ENCODE measurements around the gene SIPA1L3. TPM values are rescaled to one million over a fixed set of nuclear protein-coding genes. Genes with fewer than 3 reads are reported as not detected.
"Not testable (repeated sequence)": the region's sequence is repeated elsewhere in the genome, so short reads cannot be mapped to it uniquely, and the experiment has no call there.

Gene SIPA1L3
- total RNA-seq, 1 donor from 2014 or later, result 6.7 TPM

DNA sequence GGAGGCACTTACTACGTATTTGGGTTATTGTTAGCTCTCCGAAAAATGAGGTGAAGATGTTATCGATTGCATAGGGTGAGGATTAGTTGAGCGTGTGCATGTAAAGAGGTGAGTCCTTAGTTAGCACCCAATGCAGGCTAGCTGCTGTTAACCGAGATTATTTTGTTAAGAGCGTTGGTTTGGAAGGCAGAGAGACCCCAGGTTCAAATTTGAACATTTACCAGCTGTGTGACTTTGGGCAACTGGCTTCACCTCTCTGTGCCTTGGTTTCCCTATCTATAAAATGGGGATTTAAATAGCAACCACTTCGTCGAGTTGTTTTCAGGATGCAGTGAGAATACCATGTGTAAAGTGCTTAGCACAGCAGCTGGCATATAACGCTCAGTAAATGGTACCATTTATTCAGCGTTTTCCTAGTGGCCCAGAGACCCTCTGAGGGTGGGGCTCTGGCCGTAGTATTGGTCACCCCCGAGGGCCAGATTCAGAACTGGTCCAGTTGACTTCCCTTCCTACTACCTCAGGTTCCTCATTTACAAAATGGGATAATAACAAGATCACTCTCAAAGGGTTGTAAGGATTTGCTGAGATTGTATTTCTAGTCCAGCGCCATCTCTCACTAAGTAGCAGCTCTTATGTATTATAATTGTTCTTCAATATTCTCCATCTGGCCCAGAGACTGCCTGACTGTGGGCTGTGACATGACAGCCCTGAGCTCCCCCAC, 887 bp downstream of the SIPA1L3 start:
- DNase-seq (ENCODE audit: low read depth in 2 of 2), result peak in 1 of 2 donors; percentile 4

DNA sequence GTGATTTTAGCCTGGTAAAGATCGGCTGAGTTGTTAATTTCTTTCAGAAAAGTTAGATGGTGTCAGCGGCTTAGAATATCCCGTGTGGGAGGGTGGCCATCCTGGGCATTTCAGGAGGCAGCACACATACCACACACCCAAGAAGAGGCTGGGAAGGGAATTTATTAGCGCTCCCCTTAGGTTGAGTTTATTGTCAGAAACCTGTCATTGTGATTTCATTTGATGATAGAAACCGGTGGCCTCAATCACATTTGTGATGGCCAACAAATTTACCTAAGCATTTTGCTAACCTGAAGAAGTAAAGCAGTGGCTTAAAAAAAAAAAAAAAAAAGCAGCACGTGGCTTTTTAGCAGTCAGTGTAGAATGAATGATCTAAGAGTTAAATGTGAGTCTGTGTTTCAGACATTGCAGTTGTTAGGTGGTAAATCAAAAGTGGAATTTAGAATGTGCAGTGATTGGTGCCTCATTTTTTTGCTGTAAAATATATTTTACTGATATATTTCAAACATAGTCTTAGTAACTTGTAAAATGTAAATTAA, 2.7 kb downstream of the SIPA1L3 start:
- no peak for DNase-seq (ENCODE audit: low read depth in 2 of 2)

DNA sequence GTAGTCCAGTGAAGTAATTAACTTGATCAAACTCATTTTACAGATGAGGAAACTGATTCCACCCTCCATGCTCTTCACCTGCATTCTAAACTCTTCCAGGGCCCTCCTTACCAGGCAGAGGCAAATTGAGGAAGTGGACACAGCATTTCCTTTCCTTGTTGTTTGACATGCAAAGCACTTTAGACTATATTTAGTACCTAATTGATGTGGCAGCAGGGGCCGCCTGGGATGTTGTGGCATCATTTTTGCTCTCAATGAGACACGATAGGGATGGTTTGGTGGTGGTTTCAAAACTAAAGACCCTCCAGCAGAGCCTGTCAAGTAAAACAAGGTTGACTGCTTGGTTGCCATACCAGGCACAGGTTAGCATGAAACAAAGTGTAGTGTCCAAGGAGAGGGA, 7.9 kb downstream of the SIPA1L3 start:
- DNase-seq (ENCODE audit: low read depth in 2 of 2), result no peak

GRCh38 chr19:37920591-37921450, 13.8 kb downstream of the SIPA1L3 start:
- peak in 1 of 2 donors; percentile 6 for DNase-seq (ENCODE audit: low read depth in 2 of 2)

- not testable (repeated sequence) for DNase-seq (ENCODE audit: low read depth in 2 of 2)
Observed at GRCh38 chr19:37924573-37924972, 17.6 kb downstream of the SIPA1L3 start.

GRCh38 chr19:37925212-37925611, 18.2 kb downstream of the SIPA1L3 start:
- no peak for DNase-seq (ENCODE audit: low read depth in 2 of 2)

GRCh38 chr19:37926255-37926654, 19.2 kb downstream of the SIPA1L3 start:
- DNase-seq (ENCODE audit: low read depth in 2 of 2), result no peak

DNA sequence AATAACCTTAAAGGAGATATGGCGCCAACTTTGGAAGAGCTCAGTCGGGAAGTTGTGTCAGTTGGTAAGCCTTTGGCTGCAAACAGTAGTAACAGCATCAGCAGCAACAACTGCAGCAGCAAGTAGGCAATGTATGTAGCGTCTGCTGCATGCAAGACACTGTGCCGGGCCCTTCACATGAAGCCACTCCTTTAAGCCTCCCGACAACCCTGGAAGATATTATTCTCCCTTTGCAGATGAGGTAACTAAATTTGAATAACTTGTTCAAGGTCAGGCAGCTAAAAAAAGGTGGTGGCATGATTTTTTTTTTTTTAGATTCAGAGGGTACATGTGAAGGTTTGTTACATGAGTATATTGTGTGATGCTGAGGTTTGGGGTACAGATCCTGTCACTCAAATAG, 19.7 kb downstream of the SIPA1L3 start:
- no peak for DNase-seq (ENCODE audit: low read depth in 2 of 2)

DNA sequence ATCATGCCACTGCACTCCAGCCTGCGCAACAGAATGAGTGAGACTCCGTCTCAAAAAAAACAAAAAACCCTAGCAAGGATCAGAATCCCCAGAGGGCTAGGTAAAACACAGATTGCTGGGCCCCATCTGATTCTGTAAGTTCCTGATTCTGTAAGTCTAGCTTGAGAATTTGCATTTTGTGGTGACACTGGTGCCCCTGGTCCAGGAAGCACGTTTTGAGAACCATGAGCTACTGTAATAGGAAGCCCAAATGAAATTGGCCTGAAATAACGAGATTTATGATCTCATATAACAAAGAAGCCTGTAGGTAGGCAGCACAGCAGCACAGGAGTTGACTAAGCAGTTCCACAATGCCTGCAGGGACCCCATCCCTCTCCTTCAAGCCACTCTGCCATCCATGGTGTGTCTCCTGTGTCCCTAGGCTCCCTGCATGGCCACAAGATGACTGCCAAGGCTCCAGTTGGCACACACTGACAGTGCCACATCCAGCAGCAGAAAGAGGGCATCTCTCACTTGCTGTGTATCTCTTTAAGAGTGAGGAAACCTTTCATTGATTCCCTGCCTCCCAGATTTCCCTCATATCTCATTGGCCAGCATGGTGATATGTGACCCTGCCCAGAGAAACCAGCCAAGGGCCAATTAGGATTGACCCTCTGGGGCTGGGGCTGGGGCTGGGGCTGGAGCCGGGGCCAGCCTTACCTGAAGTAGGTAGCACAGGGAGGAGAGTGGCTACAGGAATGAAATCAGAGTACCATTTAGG, 21.7 kb downstream of the SIPA1L3 start:
- no peak for DNase-seq (ENCODE audit: low read depth in 2 of 2)

DNA sequence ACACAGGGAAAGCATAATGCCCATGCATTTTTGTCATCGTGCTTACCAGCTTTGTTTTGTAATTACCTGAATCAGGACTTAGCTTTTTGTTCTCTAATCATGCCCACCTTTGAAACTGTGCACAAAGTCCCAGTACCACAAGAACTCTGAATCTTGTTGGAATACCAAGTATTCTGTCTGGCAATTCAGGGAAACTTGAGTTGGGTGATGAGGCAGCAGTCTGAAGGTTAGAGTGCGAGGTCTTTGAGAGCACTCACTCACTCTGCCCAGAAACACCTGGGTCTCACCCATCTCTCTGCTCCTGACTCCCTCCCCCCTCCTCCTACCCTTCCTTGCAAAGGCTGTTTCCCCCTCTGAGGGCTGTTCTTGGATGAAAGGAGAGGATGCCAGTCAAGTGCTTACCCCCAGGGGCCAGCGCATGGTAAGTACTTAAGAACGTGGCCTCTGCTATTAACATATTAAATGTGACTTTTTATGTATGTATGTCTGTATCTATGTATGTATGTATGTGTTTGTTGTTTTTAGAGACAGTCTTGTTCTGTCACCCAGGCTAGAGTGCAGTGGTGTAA, 22.4 kb downstream of the SIPA1L3 start:
- no peak for DNase-seq (ENCODE audit: low read depth in 2 of 2)

DNA sequence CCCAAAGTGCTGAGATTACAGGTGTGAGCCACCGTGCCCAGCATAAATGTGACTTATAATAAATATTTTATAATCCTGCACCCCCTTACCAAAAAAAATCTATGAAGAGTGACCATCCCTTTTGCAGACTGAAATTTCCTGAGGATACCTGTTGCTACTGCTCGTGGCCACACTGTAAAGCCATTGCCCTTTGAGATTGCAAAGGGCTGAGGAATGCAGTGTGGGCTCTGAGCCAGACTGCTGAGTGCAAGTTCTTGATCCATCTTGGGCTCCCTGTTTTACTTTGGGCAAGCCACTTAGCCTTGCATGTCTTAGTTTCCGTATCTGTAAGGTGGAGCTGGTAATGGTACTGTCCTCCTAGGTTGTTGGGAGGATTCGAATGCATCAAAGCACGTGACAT, 23.4 kb downstream of the SIPA1L3 start:
- no peak for DNase-seq (ENCODE audit: low read depth in 2 of 2)

DNA sequence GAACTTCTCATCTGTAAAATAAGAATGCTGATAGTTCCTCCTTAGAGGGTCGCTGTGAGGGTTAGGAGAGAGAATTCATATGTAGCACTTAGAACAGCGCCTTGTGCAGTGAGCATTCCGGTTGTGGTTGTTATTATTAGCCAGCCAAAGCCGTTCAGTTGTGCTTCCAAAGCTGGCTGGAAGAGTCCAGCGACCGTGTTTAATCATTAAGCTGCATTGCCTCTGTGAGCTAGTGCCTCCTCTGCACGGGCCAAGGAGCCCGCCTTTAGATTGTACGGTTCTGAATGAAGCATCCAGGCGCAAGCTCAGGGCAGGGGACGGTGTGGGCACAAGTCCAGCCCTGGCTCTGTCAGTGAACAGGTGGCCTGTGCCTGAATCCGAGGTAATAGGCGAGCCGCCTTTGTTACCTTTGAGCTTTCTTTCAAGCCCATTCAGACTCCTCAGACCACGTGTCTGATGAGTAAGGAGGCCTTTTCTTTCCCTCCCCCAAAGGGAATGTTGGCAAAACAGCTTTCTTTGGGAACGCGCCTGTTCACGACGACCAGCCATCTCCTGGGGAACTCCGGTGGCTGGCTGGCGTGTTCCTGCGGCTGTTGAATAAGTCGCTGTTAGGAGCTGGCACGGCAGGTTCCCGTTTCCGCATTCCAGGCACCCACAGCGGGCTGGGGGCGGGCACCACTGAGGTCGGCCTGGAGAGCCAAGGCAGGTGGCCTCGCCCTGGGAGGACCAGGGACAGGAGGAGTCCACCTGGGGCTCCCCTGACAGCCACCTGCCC, 25.1 kb downstream of the SIPA1L3 start:
- peak in 1 of 2 donors; percentile 62 for DNase-seq (ENCODE audit: low read depth in 2 of 2)

- DNase-seq (ENCODE audit: low read depth in 2 of 2), result peak in 1 of 2 donors; percentile 61
Observed at GRCh38 chr19:37932985-37933936, 26.3 kb downstream of the SIPA1L3 start.

- peak; percentile 18 to 66 for DNase-seq (ENCODE audit: low read depth in 2 of 2)
Observed at GRCh38 chr19:37933937-37934358, 26.9 kb downstream of the SIPA1L3 start.

DNA sequence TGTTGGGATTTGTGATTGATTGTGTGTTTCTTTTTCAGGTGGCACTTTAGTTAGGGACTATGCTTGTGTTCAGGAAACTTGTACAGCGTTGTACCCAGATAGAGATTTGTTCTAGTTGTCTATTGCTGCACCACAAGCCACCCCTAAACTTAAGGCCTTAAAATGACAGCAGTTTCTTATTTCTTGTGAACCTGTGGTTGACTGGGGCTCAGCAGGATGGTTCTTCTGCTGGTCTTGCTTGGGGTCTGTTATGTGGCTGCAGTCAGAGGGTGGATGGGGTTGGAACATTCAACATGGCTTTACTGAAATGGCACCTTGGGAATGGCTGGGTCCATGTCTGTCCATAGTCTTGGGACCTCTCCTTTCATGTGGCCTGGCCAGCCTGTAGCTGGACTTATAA, 28.3 kb downstream of the SIPA1L3 start:
- DNase-seq (ENCODE audit: low read depth in 2 of 2), result no peak

DNA sequence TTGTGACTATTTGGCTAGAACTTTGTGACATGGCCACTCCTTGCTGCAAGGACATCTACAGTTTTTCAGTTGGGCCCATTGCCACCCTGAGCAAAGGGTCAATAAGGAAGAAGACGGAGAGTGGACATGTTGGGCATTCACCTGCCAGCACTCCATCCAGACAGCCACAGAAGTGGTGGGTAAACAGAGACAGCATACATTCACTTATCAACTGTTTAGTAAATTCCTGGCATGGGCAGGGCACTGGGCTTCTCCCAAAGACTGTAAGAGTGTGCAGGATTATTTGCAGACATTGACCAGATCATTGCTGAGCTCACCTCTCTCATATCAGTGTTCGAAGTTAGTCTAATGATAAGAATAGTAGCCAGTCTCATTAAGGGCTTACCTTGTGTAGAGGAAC, 29.2 kb downstream of the SIPA1L3 start:
- no peak for DNase-seq (ENCODE audit: low read depth in 2 of 2)

DNA sequence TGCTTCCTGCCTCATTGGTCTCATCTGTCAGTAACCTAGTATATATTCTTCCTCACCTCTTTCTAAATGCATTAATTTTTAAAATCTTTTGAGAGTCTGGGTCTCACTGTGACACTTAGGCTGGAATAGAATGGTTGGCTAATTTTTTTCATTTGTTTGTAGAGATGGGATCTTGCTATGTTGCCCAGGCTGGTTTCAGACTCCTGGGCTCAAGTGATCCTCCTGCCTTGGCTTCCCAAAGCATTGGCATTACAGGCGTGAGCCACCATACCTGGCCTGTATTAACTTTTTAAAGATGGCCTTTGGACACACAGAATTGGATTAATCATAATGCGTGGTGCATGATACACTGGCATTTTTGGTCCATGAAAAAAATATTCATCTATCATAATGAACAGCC, 29.9 kb downstream of the SIPA1L3 start:
- DNase-seq (ENCODE audit: low read depth in 2 of 2), result no peak

- DNase-seq (ENCODE audit: low read depth in 2 of 2), result no peak
Observed at GRCh38 chr19:37938353-37938752, 31.3 kb downstream of the SIPA1L3 start.

DNA sequence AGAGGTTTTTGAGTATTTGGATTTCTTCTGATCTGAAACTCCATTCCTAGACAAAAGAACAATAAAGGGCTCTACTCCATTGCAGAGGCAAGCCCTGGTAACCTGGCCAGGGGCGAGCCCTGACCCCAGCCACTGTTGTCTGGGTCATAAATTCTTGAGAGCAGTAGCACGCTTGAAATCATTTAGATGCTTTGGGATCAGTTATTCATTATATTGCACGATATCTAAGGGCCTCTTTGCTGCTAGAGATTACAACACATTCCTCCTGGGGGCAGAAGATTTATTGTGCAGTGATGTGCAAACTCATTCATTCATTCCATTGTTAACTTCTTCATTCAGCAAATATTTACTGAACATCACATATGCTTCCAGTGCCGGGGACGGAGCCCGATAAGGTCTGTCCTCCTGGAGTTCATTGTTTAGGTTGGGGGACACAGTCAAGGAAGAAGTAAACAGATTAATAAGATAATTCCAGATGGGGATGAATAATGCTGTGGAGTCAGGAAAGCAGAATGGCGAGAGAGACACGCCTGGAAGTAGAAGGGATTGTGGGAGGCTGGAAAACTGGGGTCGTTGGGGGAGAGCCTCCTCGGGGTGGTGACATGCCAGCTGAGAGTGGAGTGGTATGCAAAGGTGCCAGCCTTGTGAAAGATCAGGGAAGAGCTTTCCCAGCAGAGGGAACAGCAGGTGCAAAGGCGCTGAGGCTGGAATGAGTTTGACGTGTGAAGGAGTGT, 34.9 kb downstream of the SIPA1L3 start:
- DNase-seq (ENCODE audit: low read depth in 2 of 2), result no peak
